Fibroblast of pulmonary artery (primary cell): Measurements from ENCODE around the gene KRTAP4-16.

Source experiments
- DNase-seq: peaks from one replicate; pipeline ENCODE4 v3.0.0-alpha.2; 2010; ENCODE audit warnings: low read depth
- H3K4me3 ChIP-seq: replicated peaks from 2 replicates; pipeline ENCODE4 v1.5.1; 2011; ENCODE audit warnings: low read depth, mild to moderate bottlenecking, control low read depth, low read length, moderate library complexity
- TF ChIP-seq, protein P1 (sequence below): IDR thresholded peaks from 2 replicates; pipeline ENCODE4 v1.5.1; 2011; ENCODE audit warnings: mild to moderate bottlenecking, control low read depth, low read length, inconsistent platforms; ENCODE audit errors: missing control alignments

KRTAP4-16 gene

DNA sequence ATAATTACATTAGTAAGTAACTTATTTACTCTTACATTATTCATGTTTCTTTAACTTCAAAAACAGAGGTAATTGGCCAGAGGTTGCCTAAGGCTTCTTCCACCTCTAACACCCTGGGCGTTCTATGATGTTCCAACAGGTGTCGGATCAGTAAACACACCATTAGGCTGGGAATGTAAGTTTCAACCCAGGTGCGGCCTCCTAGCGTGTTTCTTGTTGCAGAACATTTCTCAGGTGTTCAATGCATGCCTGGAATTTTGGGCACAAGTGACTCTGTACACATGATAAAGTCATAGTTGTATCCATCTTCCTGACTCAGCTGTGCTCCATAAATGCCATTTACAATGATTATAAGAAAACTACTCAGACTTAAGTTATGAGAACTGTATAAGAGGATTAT, 48.0 kb downstream of the KRTAP4-16 start:
- H3K4me3 ChIP-seq, result no peak overlapping the region
- TF ChIP-seq, protein P1, sequence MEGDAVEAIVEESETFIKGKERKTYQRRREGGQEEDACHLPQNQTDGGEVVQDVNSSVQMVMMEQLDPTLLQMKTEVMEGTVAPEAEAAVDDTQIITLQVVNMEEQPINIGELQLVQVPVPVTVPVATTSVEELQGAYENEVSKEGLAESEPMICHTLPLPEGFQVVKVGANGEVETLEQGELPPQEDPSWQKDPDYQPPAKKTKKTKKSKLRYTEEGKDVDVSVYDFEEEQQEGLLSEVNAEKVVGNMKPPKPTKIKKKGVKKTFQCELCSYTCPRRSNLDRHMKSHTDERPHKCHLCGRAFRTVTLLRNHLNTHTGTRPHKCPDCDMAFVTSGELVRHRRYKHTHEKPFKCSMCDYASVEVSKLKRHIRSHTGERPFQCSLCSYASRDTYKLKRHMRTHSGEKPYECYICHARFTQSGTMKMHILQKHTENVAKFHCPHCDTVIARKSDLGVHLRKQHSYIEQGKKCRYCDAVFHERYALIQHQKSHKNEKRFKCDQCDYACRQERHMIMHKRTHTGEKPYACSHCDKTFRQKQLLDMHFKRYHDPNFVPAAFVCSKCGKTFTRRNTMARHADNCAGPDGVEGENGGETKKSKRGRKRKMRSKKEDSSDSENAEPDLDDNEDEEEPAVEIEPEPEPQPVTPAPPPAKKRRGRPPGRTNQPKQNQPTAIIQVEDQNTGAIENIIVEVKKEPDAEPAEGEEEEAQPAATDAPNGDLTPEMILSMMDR, result no peak
- no peak for DNase-seq

DNA sequence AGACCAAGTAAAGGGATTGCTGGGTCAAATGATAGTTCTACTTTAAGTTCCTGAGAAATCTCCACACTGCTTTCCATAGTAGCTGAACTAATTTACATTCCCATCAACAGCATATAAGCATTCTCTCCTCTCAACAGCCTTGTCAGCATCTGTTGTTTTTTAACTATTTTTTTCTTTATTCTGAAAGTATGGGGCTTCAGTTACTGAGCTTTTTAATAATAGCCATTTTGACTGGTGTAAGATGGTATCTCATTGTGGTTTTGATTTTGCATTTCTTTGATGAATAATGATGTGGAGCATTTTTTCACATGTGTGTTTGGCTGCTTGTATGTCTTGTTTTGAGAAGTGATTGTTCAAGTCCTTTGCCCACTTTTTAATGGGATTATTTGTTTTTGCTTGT, 49.4 kb downstream of the KRTAP4-16 start:
- TF ChIP-seq, protein P1, result no peak

More for the DNA sequence above, 49.4 kb downstream of the KRTAP4-16 start:
- no peak overlapping the region for H3K4me3 ChIP-seq
- DNase-seq, result no peak
